Uterine smooth muscle cell (primary cell): ENCODE results near the gene C1orf216. TPM values are rescaled to one million over a fixed set of nuclear protein-coding genes. Genes with fewer than 3 reads are reported as not detected.

Source experiments
- total RNA-seq: library from RNA; depleted of rRNA; stranded (reverse); fragments of >200 nt; gene quantifications from 2 replicates; pipeline ENCODE4 v1.2.3, GENCODE V29; 2014

C1orf216 gene
- total RNA-seq, result 17.2 and 33.2 TPM in 2 replicates

DNA sequence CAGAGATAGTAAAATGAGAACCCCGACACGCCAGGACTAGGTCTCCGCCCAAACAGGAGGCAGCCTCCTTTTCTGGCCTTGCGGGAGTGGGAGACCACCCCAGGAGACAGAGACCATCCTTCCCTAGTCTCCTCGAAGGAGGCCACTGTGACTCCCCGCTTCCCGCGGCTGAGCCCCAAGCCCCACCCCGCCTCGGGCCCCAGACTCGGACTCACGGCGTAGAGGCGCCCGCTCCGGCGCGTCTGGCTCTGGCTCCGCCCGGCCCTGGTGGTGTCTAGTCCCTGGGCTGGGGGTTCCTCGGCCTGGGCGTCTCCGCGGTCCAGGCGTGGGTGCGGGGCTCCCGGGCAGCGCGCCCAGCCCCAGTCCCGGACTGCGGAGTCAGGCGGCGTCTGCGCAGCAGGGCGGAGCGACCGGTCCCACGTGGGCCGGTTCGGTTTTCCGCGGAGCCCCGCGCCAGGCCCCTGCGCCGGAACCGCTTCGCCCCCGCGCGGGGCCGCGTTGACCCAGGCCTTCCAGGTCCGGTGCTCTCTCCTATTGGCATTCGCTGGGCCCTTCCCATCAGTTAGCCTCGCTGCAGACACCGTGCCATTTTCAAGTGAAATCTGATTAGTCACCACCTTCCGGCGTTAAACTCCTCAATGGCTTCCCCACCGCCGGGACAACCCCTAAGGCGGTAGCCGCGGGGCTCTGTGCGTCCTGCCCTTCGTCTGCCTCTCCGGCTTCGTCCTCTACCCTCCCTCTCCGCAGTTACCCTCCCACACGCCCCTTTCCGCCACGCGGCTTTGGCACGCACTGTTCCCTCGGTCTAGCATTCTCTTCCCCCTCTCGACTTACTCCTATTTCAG, at the start of gene C1orf216:
TSS of gene C1orf216 (minus strand) at position 393 of the 845 bp plus-strand sequence. CDS start 2,563 bp downstream, outside the sequence.

Other genes starting within 250 kb of the C1orf216 start
- 58.9 and 59.4 TPM in 2 replicates for gene KIAA0319L, start 161.5 kb downstream of the C1orf216 start, total RNA-seq
- gene NCDN, start 161.1 kb downstream of the C1orf216 start, total RNA-seq, result 21.6 and 27.6 TPM in 2 replicates
- gene TFAP2E, start 145.6 kb downstream of the C1orf216 start, total RNA-seq, result 0.11 and 0.12 TPM in 2 replicates
- gene PSMB2, start 77.4 kb downstream of the C1orf216 start, total RNA-seq, result 18.2 and 27.4 TPM in 2 replicates
- 10.0 and 38.2 TPM in 2 replicates for gene CLSPN, start 51.1 kb upstream of the C1orf216 start, total RNA-seq
- gene AGO4, start 89.1 kb upstream of the C1orf216 start, total RNA-seq, result 16.1 and 19.3 TPM in 2 replicates
- 13.0 and 13.7 TPM in 2 replicates for gene AGO1, start 164.3 kb upstream of the C1orf216 start, total RNA-seq
- gene AGO3, start 212.2 kb upstream of the C1orf216 start, total RNA-seq, result 14.1 and 20.2 TPM in 2 replicates